Neural cell (in vitro differentiated cells): Measurements from ENCODE around the gene AIM2. TPM values are rescaled to one million over a fixed set of nuclear protein-coding genes. Genes with fewer than 3 reads are reported as not detected.

Experiments used
- H2AFZ ChIP-seq: fragments of 200-600, 300-800 bp; sonication (generic), shearing (Covaris generic); 2 replicates; pipeline ENCODE4 v1.6.0; 2014; ENCODE audit warnings: low read depth, mild to moderate bottlenecking, antibody characterized with exemption, low read length, moderate library complexity
- H3F3A ChIP-seq: fragments of 200-600 bp; shearing (Covaris generic); 2 replicates; pipeline ENCODE4 v1.6.1; 2016; ENCODE audit warnings: mild to moderate bottlenecking, moderate library complexity, mixed read lengths, antibody characterized with exemption, low read length; ENCODE audit not compliant: insufficient read depth, poor library complexity, severe bottlenecking
- H3K27ac ChIP-seq: fragments of 200-600, 300-800 bp; sonication (generic), shearing (Covaris generic); 2 replicates; pipeline ENCODE4 v1.5.1; 2014; ENCODE audit warnings: mild to moderate bottlenecking, low read length, moderate library complexity
- H3K27me3 ChIP-seq: fragments of 300-800, 200-600 bp; sonication (generic), shearing (Covaris generic); 2 replicates; pipeline ENCODE4 v1.6.0; 2014; ENCODE audit warnings: mild to moderate bottlenecking, low read depth, low read length, moderate library complexity; ENCODE audit not compliant: insufficient read depth
- H3K36me3 ChIP-seq: fragments of 300-800, 200-600 bp; sonication (generic), shearing (Covaris generic); 2 replicates; pipeline ENCODE4 v1.5.1; 2014; ENCODE audit warnings: mild to moderate bottlenecking, antibody characterized with exemption, low read length, moderate library complexity; ENCODE audit not compliant: insufficient read depth
- H3K4me2 ChIP-seq: fragments of 300-800, 200-600 bp; sonication (generic), shearing (Covaris generic); 2 replicates; pipeline ENCODE4 v1.6.0; 2014; ENCODE audit warnings: mild to moderate bottlenecking, low read length
- H3K4me3 ChIP-seq: fragments of 300-800, 200-600 bp; sonication (generic), shearing (Covaris generic); 2 replicates; pipeline ENCODE4 v1.5.1; 2014; ENCODE audit warnings: mild to moderate bottlenecking, low read length, moderate library complexity
- H3K79me2 ChIP-seq: fragments of 200-600 bp; shearing (Covaris generic); replicated peaks from 2 replicates; pipeline ENCODE4 v1.6.0; 2014; ENCODE audit warnings: mild to moderate bottlenecking, low read length, moderate library complexity; ENCODE audit not compliant: insufficient read depth
- H3K9ac ChIP-seq: fragments of 300-800, 200-600 bp; sonication (generic), shearing (Covaris generic); 2 replicates; pipeline ENCODE4 v1.6.1; 2016; ENCODE audit warnings: mild to moderate bottlenecking, low read length, mixed read lengths
- H3K9me2 ChIP-seq: fragments of 200-600 bp; shearing (Covaris generic); 2 replicates; pipeline ENCODE4 v1.6.1; 2016; ENCODE audit warnings: mild to moderate bottlenecking, low read length, mixed read lengths; ENCODE audit not compliant: insufficient read depth
- H3K9me3 ChIP-seq: fragments of 200-600, 300-800 bp; sonication (generic), shearing (Covaris generic); 2 replicates; pipeline ENCODE4 v1.6.1; 2016; ENCODE audit warnings: mild to moderate bottlenecking, mixed run types, low read length, moderate library complexity, mixed read lengths
- H4K20me1 ChIP-seq: fragments of 200-600 bp; shearing (Covaris generic); 2 replicates; pipeline ENCODE4 v1.6.1; 2016; ENCODE audit warnings: mild to moderate bottlenecking, mixed run types; ENCODE audit not compliant: insufficient read depth
- CTCF ChIP-seq: fragments of 450-650 bp; IDR thresholded peaks from 2 replicates; pipeline ENCODE4 v1.5.1; 2014; ENCODE audit warnings: antibody characterized with exemption, mild to moderate bottlenecking, moderate library complexity; ENCODE audit not compliant: poor library complexity, severe bottlenecking
- EP300 ChIP-seq: fragments of 450-650 bp; conservative IDR thresholded peaks from 2 replicates; pipeline ENCODE4 v1.6.1; 2014; ENCODE audit warnings: antibody characterized with exemption, mild to moderate bottlenecking, moderate library complexity; ENCODE audit not compliant: poor library complexity, severe bottlenecking
- EZH2 ChIP-seq: fragments of 200-600, 300-800 bp; shearing (Covaris generic), sonication (generic); IDR thresholded peaks from 2 replicates; pipeline ENCODE4 v1.6.1; 2014; ENCODE audit warnings: antibody characterized with exemption, low read length, borderline replicate concordance, mild to moderate bottlenecking; ENCODE audit not compliant: insufficient read depth, poor library complexity, severe bottlenecking
- MXI1 ChIP-seq: fragments of 450-650 bp; conservative IDR thresholded peaks from 2 replicates; pipeline ENCODE4 v1.6.1; 2014; ENCODE audit warnings: antibody characterized with exemption, mild to moderate bottlenecking; ENCODE audit not compliant: poor library complexity, severe bottlenecking
- POLR2AphosphoS5 ChIP-seq: IDR thresholded peaks from 2 replicates; pipeline ENCODE4 v1.6.1; 2012
- RAD21 ChIP-seq: fragments of 450-650 bp; conservative IDR thresholded peaks from 2 replicates; pipeline ENCODE4 v1.6.1; 2014; ENCODE audit warnings: antibody characterized with exemption, mild to moderate bottlenecking, moderate library complexity
- REST ChIP-seq: IDR thresholded peaks from 2 replicates; pipeline ENCODE4 v1.6.1; 2012; ENCODE audit warnings: borderline replicate concordance
- SMC3 ChIP-seq: fragments of 450-650 bp; conservative IDR thresholded peaks from 2 replicates; pipeline ENCODE4 v1.6.1; 2014; ENCODE audit warnings: antibody characterized with exemption, mild to moderate bottlenecking, moderate library complexity; ENCODE audit not compliant: poor library complexity
- TAF1 ChIP-seq: IDR thresholded peaks from 2 replicates; pipeline ENCODE4 v1.6.1; 2012; ENCODE audit warnings: low read depth
- polyA plus RNA-seq: library from polyadenylated mRNA; depleted of rRNA; stranded (reverse); fragments of >200 nt; gene quantifications from 2 replicates; pipeline ENCODE4 v1.2.3, GENCODE V29; 2014

AIM2 gene
- polyA plus RNA-seq, 1 donor from 2014 or later, result 11.1 TPM

- H3K9ac ChIP-seq, result no peak overlapping the region
- H3F3A ChIP-seq, result no peaks in the 10 kb centered on the region
- no peak overlapping the region for H3K4me2 ChIP-seq
- H3K9me3 ChIP-seq, result no peaks in the 10 kb centered on the region
- no peaks in the 10 kb centered on the region for H3K9me2 ChIP-seq
- TF ChIP-seq CTCF (no peak), SMC3 (no peak), EP300 (no peak), RAD21 (no peak), EZH2 (no peak), POLR2AphosphoS5 (no peak), TAF1 (no peak), REST (no peak), MXI1 (no peak)
- no peaks in the 10 kb centered on the region for H4K20me1 ChIP-seq
- H3K79me2 ChIP-seq, result no peaks in the 10 kb centered on the region
- no peak overlapping the region for H2AFZ ChIP-seq
- no peak overlapping the region for H3K4me3 ChIP-seq
- no peak overlapping the region for H3K27ac ChIP-seq
- no peaks in the 10 kb centered on the region for H3K27me3 ChIP-seq
- no peaks in the 10 kb centered on the region for H3K36me3 ChIP-seq
Observed at GRCh38 chr1:159089184-159089791, 12.7 kb upstream of the AIM2 start.

- Histone ChIP-seq H3K9ac (no peak overlapping the region), H3K27me3 (no peaks in the 10 kb centered on the region), H3K9me3 (no peaks in the 10 kb centered on the region), H3K27ac (no peak overlapping the region), H3K9me2 (no peaks in the 10 kb centered on the region), H4K20me1 (no peaks in the 10 kb centered on the region), H3K79me2 (no peaks in the 10 kb centered on the region), H3F3A (no peaks in the 10 kb centered on the region), H3K4me3 (no peak overlapping the region), H3K4me2 (no peak overlapping the region), H3K36me3 (no peaks in the 10 kb centered on the region), H2AFZ (no peak overlapping the region)
- TF ChIP-seq REST, result no peak
- TF ChIP-seq MXI1, result no peak
- no peak for TF ChIP-seq SMC3
- TF ChIP-seq POLR2AphosphoS5, result no peak
- no peak for TF ChIP-seq CTCF
- no peak for TF ChIP-seq EZH2
- TF ChIP-seq EP300, result no peak
- TF ChIP-seq TAF1, result no peak
- TF ChIP-seq RAD21, result no peak
Observed at GRCh38 chr1:159088546-159089183, 12.1 kb upstream of the AIM2 start.
